Fibroblast of skin of abdomen (primary cell): ENCODE results near the gene ANKRD23.
A peak's percentile ranks its signal among the peaks of the same experiment; 100 is the strongest.
"Not testable (repeated sequence)": the region's sequence is repeated elsewhere in the genome, so short reads cannot be mapped to it uniquely, and the experiment has no call there.

Source experiments
- DNase-seq: peaks from one replicate; pipeline ENCODE4 v3.0.0-alpha.2; 2013

ANKRD23 gene

GRCh38 chr2:96863056-96863455 lies 19.2 kb upstream of the ANKRD23 start:
- DNase-seq = not testable (repeated sequence)

- DNase-seq = no peak
These were observed 17.3 kb upstream of the ANKRD23 start for GRCh38 chr2:96861074-96861473.

- no peak for DNase-seq
These were observed 16.5 kb upstream of the ANKRD23 start for GRCh38 chr2:96860065-96861029.

- no peak for DNase-seq
These were observed 15.9 kb upstream of the ANKRD23 start for GRCh38 chr2:96859681-96860064.

- peak; percentile 18 for DNase-seq
These were observed 15.4 kb upstream of the ANKRD23 start for GRCh38 chr2:96859099-96859649.

- DNase-seq = peak; percentile 98
These were observed 14.0 kb upstream of the ANKRD23 start, which contains the start of gene ANKRD39 for GRCh38 chr2:96857667-96858372. TSS of gene ANKRD39 (minus strand) at chr2:96858016. CDS start at chr2:96857987, 29 bp downstream.

GRCh38 chr2:96856776-96857666 lies 13.2 kb upstream of the ANKRD23 start:
- no peak for DNase-seq

GRCh38 chr2:96853321-96853720 lies 9.5 kb upstream of the ANKRD23 start:
- DNase-seq = no peak

GRCh38 chr2:96852667-96853066 lies 8.8 kb upstream of the ANKRD23 start:
- DNase-seq = no peak

GRCh38 chr2:96848264-96848663 lies 4.4 kb upstream of the ANKRD23 start:
- no peak for DNase-seq

GRCh38 chr2:96847586-96847985 lies 3.8 kb upstream of the ANKRD23 start:
- no peak for DNase-seq

- no peak for DNase-seq
These were observed 3.0 kb upstream of the ANKRD23 start for GRCh38 chr2:96846825-96847224.

GRCh38 chr2:96844405-96844808 lies 586 bp upstream of the ANKRD23 start:
- DNase-seq = no peak

- no peak for DNase-seq
These were observed 1.2 kb downstream of the ANKRD23 start for GRCh38 chr2:96842600-96842999.

GRCh38 chr2:96841701-96842495 lies 1.9 kb downstream of the ANKRD23 start:
- DNase-seq = no peak

- no peak for DNase-seq
These were observed 3.7 kb downstream of the ANKRD23 start for GRCh38 chr2:96839875-96840850.

GRCh38 chr2:96839293-96839874 lies 4.4 kb downstream of the ANKRD23 start:
- DNase-seq = peak; percentile 25

GRCh38 chr2:96838345-96839292 lies 5.2 kb downstream of the ANKRD23 start:
- DNase-seq = no peak
